Measurements from ENCODE around the gene PTH1R. TPM values are rescaled to one million over a fixed set of nuclear protein-coding genes. Genes with fewer than 3 reads are reported as not detected.

Gene PTH1R
- total and polyA plus RNA-seq, 2 donors (not counting 1 experiment from before 2014, with no cell fraction given), result 0.67 to 4.3 TPM

DNA sequence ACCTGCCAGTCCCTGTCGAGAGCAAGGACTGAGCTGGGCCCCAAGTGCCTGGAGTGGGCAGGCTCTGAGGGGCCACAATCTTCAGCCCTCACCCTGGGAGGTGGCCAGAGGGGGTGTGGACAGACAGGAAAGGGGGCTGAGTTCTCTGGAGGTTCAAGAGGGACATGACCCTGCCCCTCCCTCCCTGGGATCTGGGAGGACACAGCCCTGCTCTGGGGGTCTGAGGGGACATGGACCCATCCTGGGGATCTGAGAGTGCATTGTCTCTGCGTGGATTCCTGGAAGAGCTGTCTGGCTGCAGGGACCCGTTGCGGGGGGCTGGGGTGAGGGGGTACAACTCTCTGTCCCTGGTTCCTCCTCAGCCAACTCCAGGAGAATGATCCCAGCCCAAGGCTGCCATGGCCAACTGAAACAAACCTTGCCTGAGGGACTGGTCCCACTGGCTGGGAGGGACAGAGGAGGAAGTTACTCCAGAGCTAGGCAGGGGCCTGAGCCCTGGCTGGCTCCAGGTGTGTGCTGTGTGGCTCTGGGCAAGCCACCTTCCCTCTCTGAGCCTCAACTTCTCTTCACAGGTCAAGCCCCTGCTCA, 29.0 kb downstream of the PTH1R start:
- Histone ChIP-seq H3K4me2 (ENCODE audit: extremely low read depth, insufficient read depth, low read length) (no peak overlapping the region), H2AFZ (ENCODE audit: low read length) (no peak overlapping the region), H3K36me3 (ENCODE audit: control insufficient read depth, insufficient read depth, low read length) (no peaks in the 10 kb centered on the region), H3K4me1 (ENCODE audit: control insufficient read depth, extremely low read depth, insufficient read depth, low read length) (peaks cover 6% of the 10 kb centered on the region), H3K9me3 (ENCODE audit: control insufficient read depth, insufficient read depth, low read depth, low read length) (no peaks in the 10 kb centered on the region), H3K27ac (ENCODE audit: insufficient read depth, low read length) (no peak overlapping the region), H4K20me1 (ENCODE audit: control insufficient read depth, extremely low read depth, insufficient read depth, low read length) (no peaks in the 10 kb centered on the region), H3K9ac (ENCODE audit: insufficient read depth, low read length) (no peak overlapping the region), H3K27me3 (ENCODE audit: control insufficient read depth, insufficient read depth, low read length) (peaks cover 6% of the 10 kb centered on the region), H3K79me2 (ENCODE audit: control insufficient read depth, insufficient read depth, low read length) (no peaks in the 10 kb centered on the region), H3K4me3 (replicated peaks in 1 of 4; ENCODE audit: control extremely low read depth in 1 of 4, insufficient read depth in 1 of 4, low read depth in 3 of 4, low read length in 4 of 4) (no peak overlapping the region)
- no peak for DNase-seq (ENCODE audit: low read depth in 2 of 2)
- no peak for TF ChIP-seq EZH2 (IDR thresholded peaks at IDR 0.05; ENCODE audit: low read length, missing control alignments)
- TF ChIP-seq, protein P1, sequence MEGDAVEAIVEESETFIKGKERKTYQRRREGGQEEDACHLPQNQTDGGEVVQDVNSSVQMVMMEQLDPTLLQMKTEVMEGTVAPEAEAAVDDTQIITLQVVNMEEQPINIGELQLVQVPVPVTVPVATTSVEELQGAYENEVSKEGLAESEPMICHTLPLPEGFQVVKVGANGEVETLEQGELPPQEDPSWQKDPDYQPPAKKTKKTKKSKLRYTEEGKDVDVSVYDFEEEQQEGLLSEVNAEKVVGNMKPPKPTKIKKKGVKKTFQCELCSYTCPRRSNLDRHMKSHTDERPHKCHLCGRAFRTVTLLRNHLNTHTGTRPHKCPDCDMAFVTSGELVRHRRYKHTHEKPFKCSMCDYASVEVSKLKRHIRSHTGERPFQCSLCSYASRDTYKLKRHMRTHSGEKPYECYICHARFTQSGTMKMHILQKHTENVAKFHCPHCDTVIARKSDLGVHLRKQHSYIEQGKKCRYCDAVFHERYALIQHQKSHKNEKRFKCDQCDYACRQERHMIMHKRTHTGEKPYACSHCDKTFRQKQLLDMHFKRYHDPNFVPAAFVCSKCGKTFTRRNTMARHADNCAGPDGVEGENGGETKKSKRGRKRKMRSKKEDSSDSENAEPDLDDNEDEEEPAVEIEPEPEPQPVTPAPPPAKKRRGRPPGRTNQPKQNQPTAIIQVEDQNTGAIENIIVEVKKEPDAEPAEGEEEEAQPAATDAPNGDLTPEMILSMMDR (conservative IDR thresholded peaks at IDR 0.05 in 1 of 2, IDR thresholded peaks at IDR 0.05 in 1 of 2; ENCODE audit: low read depth in 1 of 2, low read length in 2 of 2), result no peak

DNA sequence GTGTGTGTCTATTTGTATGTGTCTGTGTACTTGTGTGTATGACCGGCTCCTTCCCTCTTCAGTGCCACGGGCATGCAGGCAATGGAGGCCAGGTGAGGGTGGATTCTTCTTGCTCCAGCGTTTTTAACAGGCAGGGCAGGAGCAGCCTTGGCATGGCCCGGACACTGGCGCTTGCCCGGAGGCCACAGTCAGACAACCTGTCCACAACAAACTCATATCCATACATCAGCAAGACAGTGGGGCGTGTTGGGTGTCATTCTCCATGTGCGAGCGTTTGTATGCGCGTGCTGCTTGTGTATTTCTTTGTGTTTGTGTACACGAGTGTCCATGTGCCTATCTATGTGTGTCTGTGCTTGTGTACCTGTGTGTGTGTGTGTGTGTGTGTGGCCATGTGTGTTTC, 29.8 kb downstream of the PTH1R start:
- Histone ChIP-seq H4K20me1 (ENCODE audit: control insufficient read depth, extremely low read depth, insufficient read depth, low read length) (no peaks in the 10 kb centered on the region), H3K27ac (ENCODE audit: insufficient read depth, low read length) (no peak overlapping the region), H3K9me3 (ENCODE audit: control insufficient read depth, insufficient read depth, low read depth, low read length) (no peaks in the 10 kb centered on the region), H3K4me1 (ENCODE audit: control insufficient read depth, extremely low read depth, insufficient read depth, low read length) (peaks cover 6% of the 10 kb centered on the region), H3K4me3 (replicated peaks in 1 of 4; ENCODE audit: control extremely low read depth in 1 of 4, insufficient read depth in 1 of 4, low read depth in 3 of 4, low read length in 4 of 4) (no peak overlapping the region), H3K4me2 (ENCODE audit: extremely low read depth, insufficient read depth, low read length) (no peak overlapping the region), H3K36me3 (ENCODE audit: control insufficient read depth, insufficient read depth, low read length) (no peaks in the 10 kb centered on the region), H3K27me3 (ENCODE audit: control insufficient read depth, insufficient read depth, low read length) (peaks cover 6% of the 10 kb centered on the region), H2AFZ (ENCODE audit: low read length) (no peak overlapping the region), H3K9ac (ENCODE audit: insufficient read depth, low read length) (no peak overlapping the region), H3K79me2 (ENCODE audit: control insufficient read depth, insufficient read depth, low read length) (no peaks in the 10 kb centered on the region)
- no peak for TF ChIP-seq EZH2 (IDR thresholded peaks at IDR 0.05; ENCODE audit: low read length, missing control alignments)
- DNase-seq (ENCODE audit: low read depth in 2 of 2), result no peak

DNA sequence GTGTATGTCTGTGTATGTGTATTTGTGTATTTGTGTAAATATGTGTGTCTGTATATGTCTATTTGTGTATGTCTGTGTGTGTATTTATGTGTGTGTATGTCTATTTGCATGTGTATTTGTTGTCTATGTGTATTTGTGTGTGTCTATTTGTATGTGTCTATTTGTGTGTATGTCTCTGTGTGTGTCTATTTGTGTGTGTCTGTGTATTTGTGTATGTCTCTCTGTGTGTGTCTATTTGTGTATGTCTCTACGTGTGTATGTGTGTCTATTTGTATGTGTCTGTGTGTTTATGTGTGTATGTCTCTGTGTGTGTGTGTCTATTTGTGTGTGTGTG, 30.4 kb downstream of the PTH1R start:
- DNase-seq (ENCODE audit: low read depth in 2 of 2), result no peak
- TF ChIP-seq EZH2 (IDR thresholded peaks at IDR 0.05; ENCODE audit: low read length, missing control alignments), result no peak

DNA sequence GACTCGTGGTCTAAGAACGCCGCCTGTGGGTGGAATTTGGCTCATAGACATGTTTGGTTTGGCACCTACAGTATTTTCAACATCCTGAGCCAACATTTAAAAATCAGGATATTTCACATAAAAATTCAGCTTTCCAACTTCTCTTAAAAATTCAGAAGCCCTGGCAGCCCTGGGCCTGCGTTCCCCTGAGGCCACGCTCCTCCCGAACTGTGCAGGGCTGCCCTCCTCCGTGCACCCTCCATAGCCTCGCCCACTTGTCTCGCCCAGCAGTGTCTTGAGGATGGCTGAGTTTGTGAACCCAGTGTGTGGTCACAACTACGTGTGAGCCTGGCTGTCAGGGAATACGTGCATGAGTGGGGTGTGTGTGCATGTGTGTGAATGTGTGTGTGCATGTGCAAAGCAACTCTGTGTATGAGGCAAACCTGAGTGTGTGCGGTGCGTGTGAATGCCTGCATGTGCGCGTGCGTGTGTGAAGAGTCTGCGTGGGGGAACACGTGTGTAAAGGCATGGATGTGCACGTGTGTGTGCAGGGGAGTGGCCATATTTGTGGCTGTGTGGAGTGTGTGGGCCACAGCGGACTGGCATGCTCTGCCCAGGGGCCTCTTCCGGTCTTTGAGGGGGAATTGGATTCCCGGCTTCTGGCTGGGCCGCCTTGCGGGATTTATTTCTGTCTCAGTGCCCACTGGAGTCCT, 30.9 kb downstream of the PTH1R start:
- Histone ChIP-seq H3K27me3 (ENCODE audit: control insufficient read depth, insufficient read depth, low read length) (peaks cover 6% of the 10 kb centered on the region), H3K27ac (ENCODE audit: insufficient read depth, low read length) (no peak overlapping the region), H3K4me1 (ENCODE audit: control insufficient read depth, extremely low read depth, insufficient read depth, low read length) (peaks cover 7% of the 10 kb centered on the region), H3K9ac (ENCODE audit: insufficient read depth, low read length) (no peak overlapping the region), H3K36me3 (ENCODE audit: control insufficient read depth, insufficient read depth, low read length) (no peaks in the 10 kb centered on the region), H3K4me2 (ENCODE audit: extremely low read depth, insufficient read depth, low read length) (peak overlapping the region; percentile 51), H4K20me1 (ENCODE audit: control insufficient read depth, extremely low read depth, insufficient read depth, low read length) (no peaks in the 10 kb centered on the region), H3K79me2 (ENCODE audit: control insufficient read depth, insufficient read depth, low read length) (no peaks in the 10 kb centered on the region), H3K9me3 (ENCODE audit: control insufficient read depth, insufficient read depth, low read depth, low read length) (no peaks in the 10 kb centered on the region), H3K4me3 (replicated peaks in 1 of 4; ENCODE audit: control extremely low read depth in 1 of 4, insufficient read depth in 1 of 4, low read depth in 3 of 4, low read length in 4 of 4) (no peak overlapping the region), H2AFZ (ENCODE audit: low read length) (peak overlapping the region; percentile 35)
- TF ChIP-seq, protein P1 (conservative IDR thresholded peaks at IDR 0.05 in 1 of 2, IDR thresholded peaks at IDR 0.05 in 1 of 2; ENCODE audit: low read depth in 1 of 2, low read length in 2 of 2), result peak; percentile 22 to 44
- TF ChIP-seq EZH2 (IDR thresholded peaks at IDR 0.05; ENCODE audit: low read length, missing control alignments), result no peak
- DNase-seq (ENCODE audit: low read depth in 2 of 2), result peak; percentile 76 to 79

More for the DNA sequence above, 30.4 kb downstream of the PTH1R start:
- Histone ChIP-seq H3K4me2 (ENCODE audit: extremely low read depth, insufficient read depth, low read length) (no peak overlapping the region), H3K4me3 (replicated peaks in 1 of 4; ENCODE audit: control extremely low read depth in 1 of 4, insufficient read depth in 1 of 4, low read depth in 3 of 4, low read length in 4 of 4) (no peak overlapping the region), H3K9ac (ENCODE audit: insufficient read depth, low read length) (no peak overlapping the region), H3K4me1 (ENCODE audit: control insufficient read depth, extremely low read depth, insufficient read depth, low read length) (peaks cover 6% of the 10 kb centered on the region), H3K9me3 (ENCODE audit: control insufficient read depth, insufficient read depth, low read depth, low read length) (no peaks in the 10 kb centered on the region), H2AFZ (ENCODE audit: low read length) (no peak overlapping the region), H3K27ac (ENCODE audit: insufficient read depth, low read length) (no peak overlapping the region), H3K36me3 (ENCODE audit: control insufficient read depth, insufficient read depth, low read length) (no peaks in the 10 kb centered on the region), H4K20me1 (ENCODE audit: control insufficient read depth, extremely low read depth, insufficient read depth, low read length) (no peaks in the 10 kb centered on the region), H3K27me3 (ENCODE audit: control insufficient read depth, insufficient read depth, low read length) (peaks cover 6% of the 10 kb centered on the region), H3K79me2 (ENCODE audit: control insufficient read depth, insufficient read depth, low read length) (no peaks in the 10 kb centered on the region)
